GM21723 (cell line): ENCODE results near the gene RSU1.

Experiments
- ATAC-seq: cut with Tn5 transposase; IDR thresholded peaks from one replicate; pipeline ENCODE4 v1.9.1; 2021; ENCODE audit warnings: mild to moderate bottlenecking, moderate library complexity; ENCODE audit not compliant: unreplicated experiment

RSU1 gene

DNA sequence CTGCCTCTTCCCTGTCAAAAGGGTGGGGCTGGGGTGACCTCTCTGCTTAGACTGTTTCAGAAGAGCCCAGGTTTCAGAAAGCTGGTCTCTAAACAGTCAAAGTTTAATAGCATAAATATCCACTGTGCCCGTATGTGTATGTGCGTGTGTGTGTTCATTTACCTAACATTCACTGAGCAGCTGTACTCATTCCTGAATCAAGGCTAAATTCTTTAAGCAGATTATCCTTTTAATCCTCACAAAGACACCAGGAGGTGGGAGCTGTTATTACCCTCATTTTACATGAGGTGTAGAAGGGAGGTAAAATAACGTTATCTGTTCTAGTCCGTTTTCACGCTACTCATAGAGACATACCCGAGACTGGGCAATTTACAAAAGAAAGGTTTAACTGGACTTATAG lies 72.2 kb downstream of the RSU1 start:
- ATAC-seq, result no peak

DNA sequence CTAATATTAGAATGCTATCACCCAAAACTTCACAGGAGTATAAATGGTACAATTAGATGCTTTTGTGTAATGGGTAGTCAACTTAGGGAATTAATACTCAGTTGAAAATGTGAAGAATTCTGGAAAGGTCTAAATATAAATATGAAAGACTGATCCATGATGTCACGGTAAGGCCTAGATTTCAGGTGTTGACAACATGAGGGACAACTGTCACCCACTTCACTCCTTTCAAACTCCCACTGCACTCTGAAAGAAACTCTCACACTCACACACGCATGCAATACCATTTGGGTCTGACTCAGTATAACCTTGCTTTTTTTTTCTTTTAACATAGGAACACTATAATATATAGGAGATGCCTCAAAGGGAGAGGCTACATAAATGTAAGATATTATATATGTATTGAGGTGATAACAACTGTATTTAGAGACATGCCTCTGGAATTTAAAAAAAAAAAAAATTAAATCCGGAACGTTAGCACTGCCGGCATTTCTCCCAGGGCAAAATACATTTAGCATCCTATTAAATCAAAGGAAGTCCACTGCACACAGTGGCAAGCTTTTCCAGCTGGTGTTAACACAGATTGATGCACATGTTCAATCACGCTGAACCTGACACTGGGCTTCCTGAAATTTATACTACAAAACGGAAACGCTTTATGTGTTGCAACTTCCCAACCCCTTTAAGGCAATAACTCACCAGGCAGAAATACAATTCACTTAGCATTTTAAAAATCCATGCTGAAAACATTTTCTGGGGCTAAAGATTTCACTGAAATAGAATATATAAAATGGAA lies 74.9 kb downstream of the RSU1 start:
- no peak for ATAC-seq

DNA sequence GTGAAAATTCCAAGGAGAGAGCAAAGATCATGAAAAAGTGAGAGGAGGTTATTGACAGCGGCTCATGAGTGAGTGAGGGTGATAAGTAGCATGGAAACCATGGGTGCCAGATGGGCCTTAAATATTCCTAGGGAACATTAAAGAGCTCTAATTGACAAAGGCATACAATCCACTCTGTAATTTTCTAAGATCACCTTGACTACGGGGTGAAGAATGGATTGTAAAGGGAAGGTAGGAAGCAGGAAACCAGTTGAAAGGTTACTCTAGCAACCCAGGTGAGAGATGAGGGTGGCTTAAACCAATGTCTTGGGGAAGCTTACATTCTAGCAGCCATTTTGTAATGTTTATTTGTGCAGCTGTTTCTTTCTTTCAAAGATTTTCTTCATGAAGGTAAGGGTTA lies 75.7 kb downstream of the RSU1 start:
- no peak for ATAC-seq

DNA sequence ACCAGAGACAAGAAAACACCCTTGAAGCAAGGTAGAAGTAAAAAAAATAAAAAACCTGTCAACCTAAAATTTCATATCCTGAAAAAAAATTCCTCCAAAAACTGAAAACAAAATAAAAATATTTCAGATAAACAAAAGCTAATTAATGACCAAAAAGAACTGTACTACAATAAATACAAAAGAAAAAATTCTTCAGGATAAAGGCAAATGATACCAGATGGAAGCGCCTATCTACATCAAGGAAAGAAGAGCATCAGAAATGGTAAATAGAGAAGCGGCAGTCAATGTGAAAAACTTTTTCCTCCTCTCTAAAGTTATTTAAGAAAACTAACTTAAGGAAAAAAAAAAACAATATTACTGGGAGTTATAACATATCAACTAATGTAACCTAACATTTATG lies 79.8 kb downstream of the RSU1 start:
- no peak for ATAC-seq

DNA sequence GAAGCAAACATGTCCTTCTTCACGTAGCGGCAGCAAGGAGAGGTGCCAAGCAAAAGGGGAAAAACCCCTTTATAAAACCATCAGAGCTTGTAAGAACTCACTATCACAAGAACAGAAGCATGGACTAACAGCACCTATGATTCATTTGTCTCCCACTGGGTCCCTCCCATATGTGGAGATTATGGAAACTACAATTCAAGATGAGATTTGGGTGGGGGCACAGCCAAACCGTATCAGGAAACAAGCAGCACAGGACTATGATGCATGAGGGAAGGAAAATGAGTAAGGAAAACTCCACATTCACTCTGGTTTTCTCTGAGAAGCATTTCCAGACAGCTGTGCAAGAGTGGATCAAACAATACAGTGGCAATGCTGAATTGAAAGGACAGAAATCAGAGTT lies 81.6 kb downstream of the RSU1 start:
- no peak for ATAC-seq

DNA sequence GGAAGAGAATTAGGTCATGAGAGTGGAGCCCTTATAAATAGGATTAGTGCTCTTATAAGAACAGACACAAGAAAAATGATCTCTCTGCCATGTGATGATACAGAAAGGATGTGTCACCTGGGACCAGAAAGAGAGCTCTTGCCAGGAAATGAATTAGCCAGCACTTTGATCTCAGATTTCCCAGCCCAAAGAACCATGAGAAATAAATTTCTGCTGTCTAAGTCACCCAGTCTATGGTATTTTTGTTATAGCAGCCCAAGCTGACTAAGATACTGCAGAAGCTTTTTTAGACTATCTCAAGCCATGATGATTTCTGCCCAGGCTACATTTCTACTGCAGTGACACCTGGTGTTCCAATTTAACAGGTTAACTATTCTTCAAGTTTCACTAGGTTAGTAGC lies 84.8 kb downstream of the RSU1 start:
- ATAC-seq, result no peak

DNA sequence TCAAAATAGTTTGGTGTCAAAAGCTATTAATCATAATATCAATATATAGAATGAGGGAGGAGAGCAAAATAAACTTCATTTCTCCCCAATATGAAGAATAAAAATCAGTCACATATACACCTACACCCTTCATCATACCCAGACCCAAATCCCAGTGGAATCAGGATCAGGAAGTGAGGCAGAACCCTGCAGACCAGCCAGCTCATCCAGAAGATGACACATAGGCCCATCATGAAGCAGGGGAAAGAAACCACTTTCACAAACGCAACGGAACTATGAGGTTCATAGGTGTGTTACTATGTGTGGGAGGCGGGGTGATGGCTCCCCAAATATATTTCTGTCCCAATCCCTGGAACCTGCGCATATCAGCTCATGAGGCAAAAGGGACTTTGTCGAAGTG lies 89.0 kb downstream of the RSU1 start:
- no peak for ATAC-seq

DNA sequence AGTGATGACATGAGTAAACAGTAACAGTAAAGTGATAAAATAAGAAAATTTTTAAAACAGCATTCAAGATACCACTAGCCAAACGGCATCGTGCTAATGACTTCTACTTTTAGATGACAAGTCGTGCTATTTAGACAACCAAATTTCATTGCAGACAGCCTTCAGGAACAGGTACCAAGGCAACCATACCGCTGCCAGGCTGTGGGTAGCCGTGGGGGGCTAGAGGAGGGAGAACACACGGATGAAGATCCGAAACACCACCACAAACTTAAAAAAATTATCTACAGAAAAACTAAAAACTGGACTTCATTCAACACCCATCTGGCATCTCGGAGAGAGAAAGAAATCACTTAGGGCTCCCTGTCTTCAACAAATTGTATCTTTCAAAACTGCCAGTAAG lies 89.6 kb downstream of the RSU1 start:
- ATAC-seq, result no peak

DNA sequence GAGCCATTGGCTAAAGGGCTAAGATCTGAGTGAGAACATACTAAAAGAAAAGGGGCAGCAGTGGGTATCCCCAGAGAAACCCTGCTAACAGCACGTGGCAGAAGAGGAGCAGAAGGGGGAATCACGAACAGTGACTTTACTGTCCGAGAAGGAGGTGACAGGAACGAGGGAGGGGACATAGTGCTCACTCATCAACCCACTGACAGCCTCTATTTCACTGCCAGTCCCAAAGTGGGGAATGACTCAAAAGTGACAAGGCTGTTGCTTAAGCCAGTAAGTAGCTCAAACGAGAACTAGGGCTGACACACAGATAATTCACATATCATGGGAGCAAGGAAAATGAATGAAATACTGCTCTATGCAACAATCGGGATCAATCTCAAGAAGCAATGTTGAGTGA lies 92.7 kb downstream of the RSU1 start:
- no peak for ATAC-seq

DNA sequence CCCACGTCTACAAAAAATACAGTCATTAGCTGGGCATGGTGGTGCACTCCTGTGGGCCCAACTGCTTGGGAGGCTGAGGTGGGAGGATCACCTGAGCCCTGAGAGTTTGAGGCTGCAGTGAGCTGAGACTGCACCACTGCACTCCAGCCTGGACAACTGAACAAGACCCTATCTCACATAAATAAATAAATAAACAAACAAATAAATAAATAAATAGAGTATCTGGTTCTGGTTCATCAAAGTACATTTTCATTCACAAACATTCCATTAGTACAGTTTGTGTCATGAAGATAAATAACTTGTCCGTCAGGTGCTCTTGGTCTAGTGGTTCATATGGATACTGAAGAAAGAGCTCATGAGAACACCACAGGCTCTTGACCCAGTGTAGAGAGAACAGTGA lies 96.4 kb downstream of the RSU1 start:
- no peak for ATAC-seq

DNA sequence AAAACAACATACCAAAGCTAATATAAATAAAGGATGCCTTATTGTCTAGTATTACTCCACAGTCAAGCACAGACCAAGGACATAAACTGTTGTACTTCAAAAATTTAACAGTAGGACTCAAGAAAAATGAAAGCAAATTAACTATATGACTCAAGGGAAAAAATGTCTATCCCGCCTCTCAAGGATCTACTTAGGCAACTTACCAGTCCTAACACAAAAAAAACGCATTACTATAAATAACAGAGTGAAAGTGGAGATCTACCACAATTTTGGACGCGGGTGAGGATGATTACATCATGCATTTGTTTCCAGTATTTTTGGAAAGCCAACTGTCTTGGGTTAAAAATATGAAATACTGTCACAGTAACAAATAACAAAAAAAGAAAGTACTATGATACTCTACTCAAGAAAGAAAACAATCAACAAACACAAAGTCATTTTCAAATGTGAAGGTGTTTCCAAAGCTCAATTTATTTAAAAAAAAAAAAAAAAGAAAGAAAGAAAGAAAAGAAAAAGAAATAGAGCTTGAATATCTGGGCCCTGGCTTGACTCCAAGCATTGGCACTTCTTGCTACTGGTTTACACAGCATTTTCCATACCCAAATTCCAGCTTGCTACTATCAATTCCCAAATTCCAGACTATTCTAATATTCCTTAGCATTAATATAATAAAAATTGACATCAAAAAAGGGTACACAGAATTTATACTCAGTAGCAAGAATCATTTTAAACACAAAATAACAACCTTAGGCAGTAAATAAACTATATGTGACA lies 99.4 kb downstream of the RSU1 start:
- no peak for ATAC-seq

DNA sequence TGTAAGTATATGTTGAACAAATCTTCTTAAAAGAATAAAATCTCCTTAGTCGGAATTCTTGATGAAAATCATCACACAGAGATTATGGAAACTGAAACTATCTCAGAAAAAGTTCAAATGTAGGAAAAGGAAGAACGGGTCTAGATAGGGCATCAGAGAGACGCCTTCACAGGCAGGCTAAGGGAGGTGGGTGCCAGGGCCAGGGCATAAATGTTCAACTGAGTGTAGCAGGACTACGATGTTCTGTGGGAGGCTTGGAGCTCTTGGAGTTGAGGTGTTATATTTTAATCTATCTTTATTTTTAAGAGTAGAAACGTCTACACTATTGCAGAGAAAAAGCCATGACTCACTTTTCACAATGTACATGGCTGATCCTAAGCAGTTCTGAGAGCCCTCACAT lies 101.2 kb downstream of the RSU1 start:
- ATAC-seq, result no peak

DNA sequence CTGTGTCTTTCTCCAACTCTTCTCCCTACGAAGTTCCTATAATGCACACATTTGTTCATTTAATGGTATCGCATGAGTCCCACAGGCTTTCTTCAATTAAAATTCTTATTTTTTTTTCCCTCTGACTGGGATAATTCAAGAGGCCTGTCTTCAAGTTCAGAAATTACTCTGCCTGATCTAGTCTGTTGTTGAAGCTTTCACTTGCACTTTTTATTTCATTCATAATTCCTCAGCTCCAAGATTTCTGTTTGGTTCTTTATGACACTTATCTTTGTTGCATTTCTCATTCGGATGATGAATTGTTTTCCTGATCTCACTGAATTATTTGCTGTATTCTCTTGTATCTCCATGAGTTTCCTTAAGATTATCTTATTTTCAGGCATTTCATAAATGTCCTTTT lies 103.9 kb downstream of the RSU1 start:
- ATAC-seq, result no peak

DNA sequence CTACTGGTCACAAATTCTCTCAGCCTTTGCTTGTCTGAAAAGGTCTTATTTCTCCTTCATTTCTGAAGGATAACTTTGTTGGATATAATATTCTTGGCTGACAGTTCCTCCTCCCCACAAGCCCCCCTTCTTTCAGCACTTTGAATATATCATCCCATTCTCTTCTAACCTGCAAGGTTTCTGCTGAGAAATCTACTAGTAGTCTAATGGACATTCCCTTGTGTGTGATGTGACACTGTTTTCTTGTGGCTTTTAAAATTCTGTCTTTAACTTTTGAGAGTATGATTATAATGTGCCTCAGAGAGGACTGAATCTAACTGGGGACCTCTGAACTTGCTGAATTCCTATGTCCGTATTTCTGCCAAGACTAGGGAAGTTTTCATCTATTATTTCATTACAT lies 104.3 kb downstream of the RSU1 start:
- no peak for ATAC-seq

DNA sequence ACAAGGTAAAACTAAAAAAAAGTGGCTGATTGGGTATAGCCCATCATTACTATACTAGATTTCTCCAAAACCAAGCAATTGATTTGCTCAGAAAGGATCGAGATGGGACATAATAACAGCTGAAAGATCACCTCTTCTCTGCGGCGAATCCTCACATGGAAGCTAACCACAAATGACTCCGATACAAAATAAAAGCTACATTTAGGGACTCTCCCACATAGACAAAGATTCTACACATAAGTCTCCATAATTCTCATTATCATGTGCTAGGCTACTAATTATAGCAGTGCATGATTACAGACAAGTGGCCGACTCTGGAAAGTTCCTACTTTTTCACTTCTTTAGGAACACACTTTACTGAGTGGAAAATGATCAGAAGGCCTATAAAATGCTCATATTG lies 116.9 kb downstream of the RSU1 start:
- ATAC-seq, result no peak

DNA sequence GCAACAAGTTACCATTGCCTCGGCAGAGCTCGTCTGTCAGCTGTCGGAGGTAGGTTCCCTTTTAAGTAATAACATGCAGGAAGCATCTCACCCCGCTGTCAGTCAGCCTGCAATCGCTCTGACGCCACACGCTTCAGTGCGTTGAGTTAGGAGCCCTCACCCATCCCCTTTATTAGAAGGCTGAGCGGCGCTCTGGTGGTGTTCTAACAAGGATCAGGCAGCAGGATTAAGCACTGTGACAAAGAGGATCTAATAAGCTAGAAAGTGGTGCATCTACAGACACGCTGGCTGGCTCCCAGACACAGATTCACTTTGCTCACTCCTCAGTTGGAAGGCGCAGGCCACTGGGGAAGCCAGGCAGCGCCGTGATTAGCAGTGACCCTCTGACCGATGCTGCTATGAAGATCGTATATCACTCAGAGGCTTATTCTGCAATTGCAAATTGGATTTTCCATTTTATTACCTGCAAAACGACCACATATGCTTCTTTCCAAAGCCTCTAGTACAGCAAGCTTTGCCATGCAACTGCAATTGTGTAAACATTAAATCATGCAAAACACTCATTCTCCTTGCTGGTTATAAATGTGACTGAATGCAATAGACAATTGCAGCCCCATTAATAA lies 117.7 kb downstream of the RSU1 start:
- no peak for ATAC-seq

DNA sequence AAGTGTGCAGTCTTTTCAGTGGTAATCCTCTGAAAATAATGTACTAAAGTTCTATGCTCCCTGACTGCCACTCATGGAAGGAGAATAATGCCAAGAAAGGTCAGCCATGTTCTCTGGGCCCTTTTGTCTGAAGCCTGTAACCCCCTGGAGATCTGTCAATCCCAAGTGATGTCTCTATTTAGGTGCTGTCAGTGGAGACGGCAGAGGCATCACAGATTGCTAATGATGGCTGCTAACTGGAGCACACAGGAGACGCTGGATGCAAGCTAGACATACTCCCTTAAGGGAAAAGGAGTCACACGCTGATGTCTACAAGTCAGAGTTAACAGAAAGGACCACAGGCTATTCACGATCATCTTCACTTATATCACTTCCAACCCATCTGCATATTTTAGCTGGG lies 118.8 kb downstream of the RSU1 start:
- ATAC-seq, result no peak

DNA sequence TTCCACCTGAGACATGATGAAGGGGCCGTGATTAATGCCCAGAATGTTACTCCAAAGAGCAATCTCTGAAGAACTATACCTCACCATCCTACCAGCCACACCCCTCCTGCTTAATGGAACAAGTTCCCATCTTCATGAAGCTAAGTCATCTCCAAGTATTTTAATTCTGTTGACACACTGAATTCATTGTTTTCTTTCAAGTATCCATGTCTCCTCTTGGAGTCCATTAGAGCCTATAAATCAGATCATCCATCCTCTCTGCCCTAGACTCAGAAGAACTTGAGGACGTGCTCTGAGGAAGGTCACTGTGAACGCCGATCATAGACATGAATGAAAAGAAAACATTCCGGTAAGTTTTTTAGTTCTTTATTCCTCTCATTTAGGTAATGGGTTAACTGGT lies 126.8 kb downstream of the RSU1 start:
- no peak for ATAC-seq

DNA sequence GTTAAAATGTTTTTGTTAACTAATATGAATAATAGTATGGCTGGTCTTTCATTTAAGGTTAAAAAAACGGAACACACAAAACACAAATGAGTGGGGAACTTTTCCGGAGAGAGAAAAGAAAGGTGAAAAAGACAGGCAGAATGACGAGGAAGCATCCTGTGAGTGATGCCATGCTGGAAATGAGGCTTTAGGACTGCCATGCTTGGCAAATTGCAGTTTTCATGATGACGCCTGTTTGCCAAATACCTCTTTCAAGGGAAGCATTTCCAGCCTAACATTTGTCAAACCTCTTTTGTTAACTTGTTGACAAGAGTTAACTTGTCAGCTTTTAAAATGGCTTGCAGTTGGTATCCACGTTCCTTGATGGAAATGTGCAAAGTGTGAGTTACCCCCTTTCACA lies 127.5 kb downstream of the RSU1 start:
- no peak for ATAC-seq

DNA sequence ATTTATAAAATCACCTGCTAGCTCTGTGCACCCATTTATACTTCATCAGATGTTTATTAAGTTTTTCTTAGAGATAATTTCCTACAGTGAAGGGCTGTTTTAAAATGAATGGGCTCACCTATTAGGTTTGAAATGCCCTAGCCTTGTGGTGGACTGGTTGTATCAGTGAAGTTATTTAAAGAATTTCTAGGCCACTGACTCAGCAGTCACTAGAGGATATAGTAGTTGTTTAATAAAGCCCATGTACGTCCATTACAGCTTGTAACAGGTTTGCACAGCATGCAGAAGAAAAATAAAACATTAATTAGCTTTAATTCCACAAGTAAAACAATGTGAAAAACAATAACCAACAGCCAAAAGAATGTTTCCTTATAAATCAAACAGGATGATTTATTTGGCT lies 128.0 kb downstream of the RSU1 start:
- ATAC-seq, result no peak

DNA sequence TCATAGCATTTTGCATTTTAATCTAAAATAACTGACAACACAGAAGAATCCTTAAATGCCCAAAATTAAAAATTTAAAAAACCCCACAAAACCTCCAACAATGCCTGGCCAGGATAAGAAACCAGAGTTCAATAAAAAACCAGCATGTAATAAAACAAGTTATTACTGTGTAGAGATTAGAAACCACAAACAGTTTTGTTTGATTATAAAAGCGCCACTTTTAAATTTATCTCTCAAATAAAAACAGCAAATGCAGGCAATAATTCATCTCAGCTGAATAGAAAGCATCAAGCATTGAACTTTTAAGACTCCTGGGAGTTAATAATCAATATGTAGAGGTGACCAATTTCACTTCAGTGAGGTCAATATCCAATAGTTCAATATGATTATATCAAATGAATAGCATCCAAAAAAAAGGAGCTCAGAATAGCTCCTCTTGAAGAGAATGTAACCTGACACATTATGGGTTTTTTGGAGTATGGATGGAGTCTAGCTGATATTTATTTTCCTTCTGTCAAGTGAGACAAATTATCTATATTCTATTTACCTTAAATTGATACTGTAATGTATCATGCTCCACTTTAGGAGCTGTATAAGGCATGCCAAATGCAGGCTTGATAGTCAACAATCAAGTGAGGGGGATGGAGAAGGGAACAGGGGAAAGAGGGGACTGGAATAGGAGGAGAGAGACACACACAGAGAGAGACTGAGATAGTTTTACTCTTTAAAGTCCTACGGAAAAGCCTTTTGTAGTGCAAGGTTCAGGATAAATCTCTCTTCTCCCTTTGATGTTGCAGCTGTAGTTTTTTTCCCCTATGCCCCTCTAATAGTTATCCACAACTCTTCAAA lies 130.9 kb downstream of the RSU1 start:
- no peak for ATAC-seq
